ENCODE data around the gene SKIC8.

Gene SKIC8

DNA sequence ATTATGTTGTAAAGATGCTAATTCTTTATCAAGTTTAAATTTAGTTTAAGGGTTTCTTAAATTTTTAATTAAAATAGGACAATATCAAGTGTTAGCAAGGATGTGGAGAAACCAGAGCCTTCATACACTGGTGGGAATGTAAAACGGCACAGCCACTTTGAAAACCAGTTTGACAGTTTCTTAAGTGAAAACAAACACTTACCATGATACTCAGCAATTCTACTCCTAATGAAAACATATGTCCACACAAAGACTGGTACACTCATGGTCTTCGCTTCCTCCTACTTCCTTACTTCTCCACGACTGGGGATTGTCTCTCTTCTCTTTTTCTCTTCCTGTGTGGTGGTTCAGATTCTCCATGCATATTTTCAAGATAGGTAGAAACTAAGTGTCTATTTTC lies 9.2 kb downstream of the SKIC8 start:
- DNase-seq = no peak

- no peak for DNase-seq
These were observed 14.7 kb downstream of the SKIC8 start for GRCh38 chr15:78284758-78285157.

GRCh38 chr15:78282324-78282723 lies 17.1 kb downstream of the SKIC8 start:
- DNase-seq = no peak

GRCh38 chr15:78280319-78281072 lies 18.9 kb downstream of the SKIC8 start:
- DNase-seq = no peak

DNA sequence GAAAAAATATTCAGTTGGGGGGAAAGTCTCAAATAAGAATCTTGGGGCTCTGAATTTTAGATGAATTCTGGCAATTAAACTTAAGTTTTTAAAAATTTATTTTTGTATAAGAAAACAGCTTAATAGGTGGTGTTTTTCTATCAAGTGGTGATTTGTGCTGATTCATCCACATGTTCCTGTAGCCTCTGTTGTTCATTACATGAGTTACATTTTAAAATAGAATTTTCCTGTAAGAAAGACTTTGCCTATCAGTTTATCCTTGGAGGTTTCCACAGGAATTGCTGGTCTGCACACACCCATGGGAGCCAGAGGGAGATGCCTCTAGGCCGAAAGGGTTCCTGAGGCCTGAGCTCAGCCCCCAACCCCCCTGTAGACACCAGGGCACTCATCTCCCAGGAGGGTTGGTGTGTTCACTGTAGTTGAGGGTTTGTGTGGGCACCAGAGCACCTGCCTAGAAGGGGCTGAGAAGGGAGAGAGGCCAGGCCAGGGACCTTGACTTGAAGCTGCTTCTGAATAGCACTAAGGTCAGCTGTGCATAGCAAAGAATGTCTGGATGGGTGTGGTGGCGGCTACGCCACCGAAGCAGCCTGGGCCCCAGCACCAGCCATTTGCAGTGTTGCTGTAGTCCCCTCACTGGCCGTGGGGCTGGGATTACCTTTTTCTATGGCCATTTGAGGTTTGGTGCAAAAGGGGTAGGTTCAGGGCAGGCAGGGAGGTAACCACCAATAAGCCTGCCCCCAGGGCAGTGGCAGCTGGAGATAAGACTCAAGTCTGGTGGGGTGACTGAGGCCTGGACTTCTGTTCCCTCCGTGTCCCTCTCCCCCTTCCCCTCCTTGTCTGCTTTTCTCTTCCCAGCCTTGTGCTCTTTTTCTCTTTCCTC lies 23.1 kb downstream of the SKIC8 start:
- no peak for DNase-seq

- DNase-seq = no peak
These were observed 24.4 kb downstream of the SKIC8 start for GRCh38 chr15:78274994-78275393.

- no peak for DNase-seq
These were observed 26.6 kb downstream of the SKIC8 start for GRCh38 chr15:78272776-78273175.

DNA sequence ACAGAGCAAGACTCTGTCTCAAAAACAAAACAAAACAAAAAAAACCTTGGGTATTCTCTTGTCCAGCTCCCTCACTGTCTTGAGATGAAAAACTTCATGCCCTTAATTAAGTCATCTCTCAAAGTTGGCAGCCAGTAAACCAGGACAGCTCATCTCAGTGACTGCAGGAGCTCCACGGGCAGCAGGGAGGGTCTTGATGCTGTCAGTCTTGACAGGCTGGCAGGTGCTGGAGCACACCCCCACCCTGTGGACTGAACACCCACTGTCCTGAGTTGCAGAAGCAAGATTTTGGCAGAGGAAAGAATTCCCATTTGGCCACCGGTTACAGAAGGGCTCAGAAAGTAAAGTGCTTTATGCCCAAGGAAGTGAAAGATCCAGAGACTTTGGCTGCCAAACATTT lies 27.1 kb downstream of the SKIC8 start:
- DNase-seq = no peak

- no peak for DNase-seq
These were observed 32.6 kb downstream of the SKIC8 start for GRCh38 chr15:78266806-78267205.

DNA sequence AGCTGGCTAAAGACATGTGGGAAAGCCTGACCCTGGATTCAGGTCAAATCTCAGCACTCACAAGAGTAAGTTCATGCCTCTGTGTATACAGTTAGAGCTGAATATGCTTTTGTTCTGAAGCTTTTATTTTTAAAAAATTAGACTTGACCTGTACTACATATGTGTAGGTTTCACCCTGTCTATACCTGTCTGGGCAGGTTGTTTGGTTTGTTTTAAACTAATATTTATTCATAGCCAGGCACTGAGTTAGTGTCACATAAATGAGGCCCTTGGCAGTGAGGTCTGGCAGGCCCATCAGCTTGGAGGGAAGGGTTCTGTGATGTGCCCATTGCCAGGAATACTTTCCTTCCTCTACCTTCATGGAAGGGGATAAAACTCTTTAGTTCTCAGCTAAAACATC lies 33.2 kb downstream of the SKIC8 start:
- no peak for DNase-seq

GRCh38 chr15:78265752-78266224 lies 33.6 kb downstream of the SKIC8 start:
- DNase-seq = no peak

- DNase-seq = no peak
These were observed 34.3 kb downstream of the SKIC8 start for GRCh38 chr15:78265137-78265460.

- peak; percentile 62 for DNase-seq
These were observed 34.9 kb downstream of the SKIC8 start, which contains the start of gene DNAJA4 for GRCh38 chr15:78264304-78265136. Gene DNAJA4, plus strand, starts transcription at chr15:78264562. Its CDS starts 202 bp downstream, at chr15:78264764.

GRCh38 chr15:78263907-78264303 lies 35.5 kb downstream of the SKIC8 start:
- DNase-seq = no peak

- DNase-seq = no peak
These were observed 36.0 kb downstream of the SKIC8 start for GRCh38 chr15:78263351-78263781.

DNA sequence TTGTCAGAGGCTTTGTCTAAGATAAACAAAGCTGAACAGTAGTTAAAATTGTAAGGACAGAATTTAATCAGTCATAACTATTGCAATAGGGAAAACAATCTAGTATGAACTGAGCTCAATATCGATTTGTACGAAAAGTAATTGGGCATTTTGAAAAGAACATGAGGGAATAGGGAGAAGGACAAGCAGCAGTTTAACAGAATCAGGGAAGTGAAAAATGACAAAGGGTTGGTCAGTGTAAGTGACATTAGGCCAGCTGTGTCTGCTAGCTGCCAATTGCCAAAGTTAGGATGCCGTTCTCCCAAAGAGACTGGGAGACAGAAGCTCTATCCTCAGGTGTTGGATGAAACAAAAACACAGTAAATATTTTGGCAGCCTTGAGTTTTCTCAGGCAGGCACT lies 38.3 kb downstream of the SKIC8 start:
- DNase-seq = no peak

DNA sequence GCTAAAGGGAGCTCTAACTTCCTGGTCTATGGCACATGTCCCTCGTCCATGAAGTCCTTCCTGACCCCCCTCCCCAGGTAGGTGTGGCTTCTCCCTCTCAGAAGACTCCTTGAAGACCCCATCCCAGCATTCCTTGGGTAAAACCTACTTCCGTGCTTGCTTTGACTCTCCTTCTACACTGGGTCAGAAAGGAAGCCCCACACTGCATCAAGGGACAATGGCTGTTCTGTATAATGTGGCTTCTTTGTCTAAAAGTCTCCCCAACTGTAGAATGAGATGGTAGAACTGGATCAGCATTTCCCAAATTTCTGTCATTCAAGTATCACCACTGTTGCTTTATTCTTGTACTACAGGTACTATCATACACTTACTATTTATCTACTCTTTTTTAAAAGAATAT lies 38.9 kb downstream of the SKIC8 start:
- no peak for DNase-seq

GRCh38 chr15:78259232-78259631 lies 40.2 kb downstream of the SKIC8 start:
- no peak for DNase-seq

DNA sequence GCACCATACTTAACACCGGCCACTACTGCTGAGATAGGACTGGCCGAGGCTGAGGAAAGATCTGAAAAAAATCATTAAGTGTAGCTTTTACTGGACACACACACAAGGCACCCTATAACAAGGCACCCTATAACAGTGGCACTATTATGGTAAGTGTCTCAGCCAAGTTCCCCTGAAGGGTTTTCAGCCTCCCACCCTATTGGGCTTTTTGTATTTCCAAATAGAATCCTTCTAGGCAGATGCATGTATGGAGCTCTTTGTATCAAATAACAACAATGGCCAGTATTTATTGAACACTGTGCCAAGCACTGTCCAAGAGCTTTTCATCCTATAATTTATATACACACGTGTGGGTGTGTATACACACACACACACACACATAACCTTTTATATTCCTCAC lies 41.7 kb downstream of the SKIC8 start:
- no peak for DNase-seq

DNA sequence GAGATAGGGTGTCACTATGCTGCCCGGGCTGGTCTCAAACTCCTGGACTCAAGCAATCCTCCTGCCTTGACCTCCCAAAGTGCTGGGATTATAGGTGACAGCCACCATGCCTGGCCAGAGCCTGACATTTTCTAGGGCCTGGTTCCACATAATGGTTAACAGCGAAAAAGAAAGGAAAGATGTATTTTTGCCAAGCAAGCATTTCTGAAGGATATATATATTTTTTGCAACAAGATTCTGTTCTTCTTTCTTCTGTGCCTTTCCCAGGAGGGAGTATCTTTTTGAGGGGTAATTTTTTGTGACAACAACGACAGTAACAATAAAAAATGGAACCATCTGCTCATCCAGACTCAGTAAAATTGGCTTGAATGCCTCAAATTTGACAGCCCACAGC lies 43.4 kb downstream of the SKIC8 start:
- DNase-seq = no peak

GRCh38 chr15:78255421-78256043 lies 43.9 kb downstream of the SKIC8 start:
- DNase-seq = no peak

DNA sequence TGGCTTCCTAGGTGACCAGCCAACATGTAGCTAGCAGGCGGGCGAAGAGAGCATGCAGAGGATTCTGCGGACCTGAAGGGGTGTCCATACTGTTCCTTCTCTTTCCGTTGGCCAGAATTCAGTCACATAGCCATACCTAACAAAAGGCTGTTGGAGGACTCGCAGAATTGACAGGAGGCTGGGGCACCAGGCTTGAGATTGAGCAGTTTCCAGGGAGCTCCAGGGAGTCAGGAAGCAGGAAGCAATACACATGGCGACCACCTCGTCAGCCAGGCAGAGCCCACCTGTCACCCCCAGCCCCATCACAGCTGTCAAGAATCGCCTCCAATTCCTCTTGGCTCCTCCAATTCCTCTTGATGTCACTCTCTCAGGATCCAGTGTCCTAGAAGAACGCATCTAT lies 48.3 kb downstream of the SKIC8 start:
- DNase-seq = no peak

DNA sequence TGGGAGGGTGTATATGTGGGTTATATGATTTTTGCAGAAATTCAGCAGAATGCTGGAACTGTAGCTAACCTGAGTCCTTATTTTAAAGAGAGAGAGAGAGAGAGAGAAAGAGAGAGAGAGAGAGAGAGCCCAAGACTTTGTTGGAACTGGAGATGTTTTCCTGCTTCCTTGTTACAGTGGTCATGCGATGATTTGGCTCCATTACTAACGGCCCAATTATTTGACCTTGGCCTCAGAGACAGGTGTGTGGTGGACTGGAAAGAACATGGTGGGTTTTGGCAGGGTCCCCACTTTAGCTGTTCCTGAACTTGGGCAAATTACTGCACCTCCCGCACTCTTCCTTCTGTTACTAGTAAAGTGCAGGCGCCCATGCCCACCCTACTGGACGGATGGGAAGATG lies 50.3 kb downstream of the SKIC8 start:
- no peak for DNase-seq
